Activated CD4-positive, alpha-beta T cell treated with anti-CD3 and anti-CD28 coated beads, Interleukin-10, Interleukin-2, amounts not matched to agents 100 ng/mL and 50 ng/mL, durations not matched to agents 16 hours and 8 hours (primary cell): Measurements from ENCODE around the gene TLCD2.
"Not testable (repeated sequence)": the region's sequence is repeated elsewhere in the genome, so short reads cannot be mapped to it uniquely, and the experiment has no call there.

Experiments
- DNase-seq: peaks from one replicate; pipeline ENCODE4 v3.0.0-alpha.2; 2020

TLCD2 gene

GRCh38 chr17:1683459-1683858 lies 26.7 kb downstream of the TLCD2 start:
- no peak for DNase-seq

- DNase-seq: no peak
Measured at GRCh38 chr17:1676401-1676800, 33.8 kb downstream of the TLCD2 start.

GRCh38 chr17:1673041-1673785 lies 37.0 kb downstream of the TLCD2 start:
- peak; percentile 51 for DNase-seq

GRCh38 chr17:1663934-1664333 lies 46.2 kb downstream of the TLCD2 start:
- DNase-seq: not testable (repeated sequence)

GRCh38 chr17:1661045-1661444 lies 49.1 kb downstream of the TLCD2 start:
- no peak for DNase-seq

DNA sequence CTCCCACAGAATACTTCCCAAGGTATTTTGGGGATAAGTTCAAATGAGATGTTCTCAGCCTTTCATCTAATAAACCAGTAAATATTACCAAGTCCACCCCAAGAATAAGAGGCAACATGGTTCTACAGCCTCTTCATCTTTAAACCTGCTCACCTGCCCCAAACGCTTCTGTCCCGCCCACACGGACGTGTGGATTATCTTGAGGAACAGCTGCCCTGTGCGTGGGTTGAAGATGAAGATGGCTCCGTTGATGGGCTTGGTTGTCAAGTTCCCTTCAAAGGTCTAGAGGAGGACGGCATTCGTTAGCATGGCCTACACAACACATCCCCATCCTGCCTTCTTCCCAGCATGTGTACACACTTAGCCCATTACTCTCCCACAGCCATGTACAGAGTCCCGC lies 52.1 kb downstream of the TLCD2 start:
- no peak for DNase-seq

GRCh38 chr17:1653735-1654134 lies 56.4 kb downstream of the TLCD2 start:
- DNase-seq: no peak

GRCh38 chr17:1652794-1653193 lies 57.4 kb downstream of the TLCD2 start:
- DNase-seq: not testable (repeated sequence)
